Neural progenitor cell (in vitro differentiated cells): ENCODE data around the gene TLR4. TPM values are rescaled to one million over a fixed set of nuclear protein-coding genes. Genes with fewer than 3 reads are reported as not detected.

Source experiments
- DNase-seq: peaks from one replicate; pipeline ENCODE4 v3.0.0-alpha.2; 2016; ENCODE audit warnings: low spot score
- H2AFZ ChIP-seq: fragments of 200-600 bp; sonication (generic); replicated peaks from 2 replicates; pipeline ENCODE4 v1.6.1; 2016; ENCODE audit warnings: antibody characterized with exemption
- H3F3A ChIP-seq: fragments of 200-600 bp; sonication (generic); 2 replicates; pipeline ENCODE4 v1.6.1; 2016; ENCODE audit warnings: antibody characterized with exemption, low read depth
- H3K27ac ChIP-seq: fragments of 200-600 bp; sonication (generic); 2 replicates; pipeline ENCODE4 v1.5.1; 2016; ENCODE audit warnings: mild to moderate bottlenecking
- H3K27me3 ChIP-seq: fragments of 200-600 bp; sonication (generic); 2 replicates; pipeline ENCODE4 v1.6.1; 2016; ENCODE audit warnings: mild to moderate bottlenecking, moderate library complexity
- H3K36me3 ChIP-seq: fragments of 200-600 bp; sonication (generic); 2 replicates; pipeline ENCODE4 v1.5.1; 2016
- H3K4me1 ChIP-seq: fragments of 200-600 bp; sonication (generic); 2 replicates; pipeline ENCODE4 v1.6.1; 2016; ENCODE audit warnings: mixed run types
- H3K4me2 ChIP-seq: fragments of 200-600 bp; sonication (generic); 2 replicates; pipeline ENCODE4 v1.6.1; 2016
- H3K4me3 ChIP-seq: fragments of 200-600 bp; sonication (generic); 2 replicates; pipeline ENCODE4 v1.5.1; 2016
- H3K79me2 ChIP-seq: fragments of 200-600 bp; sonication (generic); 2 replicates; pipeline ENCODE4 v1.6.1; 2016; ENCODE audit warnings: low read depth
- H3K9ac ChIP-seq: fragments of 200-600 bp; sonication (generic); 2 replicates; pipeline ENCODE4 v1.6.1; 2016
- H3K9me3 ChIP-seq: fragments of 200-600 bp; sonication (generic); 2 replicates; pipeline ENCODE4 v1.5.1; 2016; ENCODE audit warnings: low read depth
- H4K20me1 ChIP-seq: fragments of 200-600 bp; sonication (generic); 2 replicates; pipeline ENCODE4 v1.6.1; 2016; ENCODE audit warnings: low read depth
- H3K27ac Mint-ChIP-seq: 3 replicates; pipeline ENCODE4 v1.8.0; 2021; ENCODE audit warnings: mixed read lengths
- H3K27me3 Mint-ChIP-seq: 2 replicates; pipeline ENCODE4 v1.8.0; 2022; ENCODE audit warnings: low read depth, mild to moderate bottlenecking, inconsistent platforms, moderate library complexity, mixed read lengths; ENCODE audit not compliant: insufficient read depth
- H3K36me3 Mint-ChIP-seq: 3 replicates; pipeline ENCODE4 v1.8.0; 2021; ENCODE audit warnings: mixed read lengths
- H3K4me1 Mint-ChIP-seq: 3 replicates; pipeline ENCODE4 v1.8.0; 2021; ENCODE audit warnings: mixed read lengths
- H3K4me3 Mint-ChIP-seq: 3 replicates; pipeline ENCODE4 v1.8.0; 2021; ENCODE audit warnings: mild to moderate bottlenecking, moderate library complexity, mixed read lengths
- H3K9me3 Mint-ChIP-seq: 3 replicates; pipeline ENCODE4 v1.8.0; 2020; ENCODE audit warnings: mixed read lengths
- EZH2 ChIP-seq: fragments of 200-600 bp; sonication (generic); IDR thresholded peaks from 2 replicates; pipeline ENCODE4 v1.6.1; 2017; ENCODE audit warnings: antibody characterized with exemption, mild to moderate bottlenecking, moderate library complexity
- EZH2phosphoT487 ChIP-seq: fragments of 200-600 bp; sonication (generic); IDR thresholded peaks from 2 replicates; pipeline ENCODE4 v1.6.1; 2017; ENCODE audit warnings: antibody characterized with exemption
- total RNA-seq: library from RNA; depleted of rRNA; stranded (reverse); fragments of >200 nt; gene quantifications from 2 replicates; pipeline ENCODE4 v1.2.3, GENCODE V29; 2015; ENCODE audit warnings: low replicate concordance
- TF ChIP-seq, protein P1 (sequence below): fragments of 200-600 bp; sonication (generic); IDR thresholded peaks from 2 replicates; pipeline ENCODE4 v1.5.1; 2017; ENCODE audit warnings: antibody characterized with exemption, mild to moderate bottlenecking

Gene TLR4
- total RNA-seq, 1 donor from 2014 or later: 0.24 TPM

DNA sequence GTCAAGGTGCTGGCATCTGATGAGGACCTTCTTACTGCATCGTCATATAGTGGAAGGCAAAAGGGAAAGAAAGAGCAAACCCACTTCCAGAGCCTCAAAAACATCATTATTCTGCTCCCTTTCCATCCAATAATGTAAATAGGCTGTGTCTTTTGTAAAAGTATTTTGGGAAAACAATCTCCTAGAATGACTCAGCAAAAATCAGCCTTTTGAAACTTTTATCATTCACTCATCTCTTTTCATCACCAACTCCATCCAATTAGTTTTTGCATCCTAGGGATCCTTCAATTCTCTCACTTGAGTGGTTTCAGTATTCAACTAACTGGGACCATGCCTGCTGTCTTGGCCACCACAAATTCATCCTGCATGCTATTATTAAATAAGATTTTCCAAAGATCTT, 39.8 kb upstream of the TLR4 start:
- H3K36me3 ChIP-seq: no peaks in the 10 kb centered on the region
- H3K27me3 Mint-ChIP-seq: no peaks in the 10 kb centered on the region
- no peak overlapping the region for H3K4me3 Mint-ChIP-seq
- no peak for DNase-seq
- no peaks in the 10 kb centered on the region for H3F3A ChIP-seq
- H3K9me3 Mint-ChIP-seq: peaks cover 2% of the 10 kb centered on the region
- H3K27ac ChIP-seq: no peak overlapping the region
- H3K27ac Mint-ChIP-seq: no peak overlapping the region
- TF ChIP-seq EZH2: no peak
- no peak for TF ChIP-seq EZH2phosphoT487
- TF ChIP-seq, protein P1, sequence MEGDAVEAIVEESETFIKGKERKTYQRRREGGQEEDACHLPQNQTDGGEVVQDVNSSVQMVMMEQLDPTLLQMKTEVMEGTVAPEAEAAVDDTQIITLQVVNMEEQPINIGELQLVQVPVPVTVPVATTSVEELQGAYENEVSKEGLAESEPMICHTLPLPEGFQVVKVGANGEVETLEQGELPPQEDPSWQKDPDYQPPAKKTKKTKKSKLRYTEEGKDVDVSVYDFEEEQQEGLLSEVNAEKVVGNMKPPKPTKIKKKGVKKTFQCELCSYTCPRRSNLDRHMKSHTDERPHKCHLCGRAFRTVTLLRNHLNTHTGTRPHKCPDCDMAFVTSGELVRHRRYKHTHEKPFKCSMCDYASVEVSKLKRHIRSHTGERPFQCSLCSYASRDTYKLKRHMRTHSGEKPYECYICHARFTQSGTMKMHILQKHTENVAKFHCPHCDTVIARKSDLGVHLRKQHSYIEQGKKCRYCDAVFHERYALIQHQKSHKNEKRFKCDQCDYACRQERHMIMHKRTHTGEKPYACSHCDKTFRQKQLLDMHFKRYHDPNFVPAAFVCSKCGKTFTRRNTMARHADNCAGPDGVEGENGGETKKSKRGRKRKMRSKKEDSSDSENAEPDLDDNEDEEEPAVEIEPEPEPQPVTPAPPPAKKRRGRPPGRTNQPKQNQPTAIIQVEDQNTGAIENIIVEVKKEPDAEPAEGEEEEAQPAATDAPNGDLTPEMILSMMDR: no peak
- H3K36me3 Mint-ChIP-seq: no peaks in the 10 kb centered on the region
- no peaks in the 10 kb centered on the region for H3K27me3 ChIP-seq
- H3K4me3 ChIP-seq: no peak overlapping the region
- H4K20me1 ChIP-seq: no peaks in the 10 kb centered on the region
- H3K4me1 Mint-ChIP-seq: no peaks in the 10 kb centered on the region
- H3K9me3 ChIP-seq: no peaks in the 10 kb centered on the region
- no peak overlapping the region for H2AFZ ChIP-seq
- no peaks in the 10 kb centered on the region for H3K4me1 ChIP-seq
- H3K4me2 ChIP-seq: no peak overlapping the region
- H3K9ac ChIP-seq: no peak overlapping the region
- no peaks in the 10 kb centered on the region for H3K79me2 ChIP-seq

DNA sequence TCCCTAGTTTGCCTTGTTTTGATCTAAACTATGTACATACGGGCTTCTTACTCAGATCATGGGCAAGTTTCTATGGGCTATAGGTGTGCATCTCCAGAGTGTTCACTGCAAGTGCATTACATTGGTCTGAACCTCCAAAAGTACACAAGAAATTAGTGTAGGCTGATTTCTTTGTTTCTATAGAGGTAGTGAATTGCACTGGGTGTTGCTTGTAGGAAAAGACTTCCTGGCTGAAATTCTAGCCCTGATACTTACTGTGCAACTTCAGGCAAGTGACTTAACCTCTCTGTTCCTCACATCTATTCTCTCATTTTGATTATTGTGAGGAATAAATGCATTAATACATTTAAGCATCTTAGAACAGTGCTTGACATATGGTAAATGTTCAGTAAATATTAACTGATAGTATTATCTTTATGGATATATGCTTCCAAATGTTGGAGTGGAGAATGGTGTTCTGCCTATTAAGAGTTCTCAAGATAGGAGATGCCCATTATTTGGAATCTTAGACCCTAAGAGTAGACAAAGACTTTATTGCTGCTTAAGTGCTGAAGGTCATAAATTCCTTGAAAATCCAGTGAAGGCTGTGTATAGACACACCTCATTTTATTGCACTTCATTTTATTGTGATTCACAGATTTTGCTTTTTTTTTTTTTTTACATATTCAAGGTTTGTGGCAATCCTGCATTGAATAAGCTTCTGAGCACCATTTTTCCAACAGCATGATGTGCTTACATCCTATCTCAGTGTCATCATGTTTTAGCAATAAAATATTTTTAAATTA, 38.4 kb upstream of the TLR4 start:
- Histone ChIP-seq H3K4me2 (no peak overlapping the region), H3K9ac (no peak overlapping the region), H3K4me1 (no peaks in the 10 kb centered on the region), H2AFZ (no peak overlapping the region), H3K79me2 (no peaks in the 10 kb centered on the region), H3K27ac (no peak overlapping the region), H3K36me3 (no peaks in the 10 kb centered on the region), H3F3A (no peaks in the 10 kb centered on the region), H3K4me3 (no peak overlapping the region), H3K27me3 (no peaks in the 10 kb centered on the region), H4K20me1 (no peaks in the 10 kb centered on the region), H3K9me3 (no peaks in the 10 kb centered on the region)
- H3K4me3 Mint-ChIP-seq: no peak overlapping the region
- TF ChIP-seq EZH2phosphoT487 (no peak), EZH2 (no peak)
- TF ChIP-seq, protein P1: no peak
- no peaks in the 10 kb centered on the region for H3K36me3 Mint-ChIP-seq
- no peak for DNase-seq
- no peak overlapping the region for H3K27ac Mint-ChIP-seq
- peaks cover 2% of the 10 kb centered on the region for H3K9me3 Mint-ChIP-seq
- no peaks in the 10 kb centered on the region for H3K27me3 Mint-ChIP-seq
- H3K4me1 Mint-ChIP-seq: no peaks in the 10 kb centered on the region

DNA sequence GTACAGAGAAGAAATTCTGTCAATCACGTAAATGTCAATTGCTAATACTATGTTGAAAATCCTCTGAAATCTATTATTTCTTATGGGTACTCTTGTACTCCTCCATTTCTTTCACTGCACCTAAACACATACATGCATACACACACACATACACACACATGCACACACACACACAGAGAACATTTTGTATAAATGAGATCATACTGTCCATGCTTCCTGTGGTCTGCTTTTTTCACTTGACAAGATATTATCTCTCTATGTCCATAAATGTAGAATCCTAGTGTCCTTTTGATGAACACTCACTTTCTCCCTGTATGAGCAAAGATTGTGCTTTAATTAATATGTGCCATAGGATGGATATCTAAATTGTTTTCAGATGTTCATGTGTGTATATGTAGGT, 32.7 kb upstream of the TLR4 start:
- no peak overlapping the region for H3K27ac Mint-ChIP-seq
- no peaks in the 10 kb centered on the region for H4K20me1 ChIP-seq
- H3K9me3 ChIP-seq: no peaks in the 10 kb centered on the region
- no peak overlapping the region for H3K9ac ChIP-seq
- H3K4me3 ChIP-seq: no peak overlapping the region
- TF ChIP-seq EZH2 (no peak), EZH2phosphoT487 (no peak)
- TF ChIP-seq, protein P1: no peak
- no peak overlapping the region for H3K4me2 ChIP-seq
- H3K27me3 Mint-ChIP-seq: no peaks in the 10 kb centered on the region
- H3K79me2 ChIP-seq: no peaks in the 10 kb centered on the region
- H3K27me3 ChIP-seq: no peaks in the 10 kb centered on the region
- H3K4me3 Mint-ChIP-seq: no peak overlapping the region
- H3K36me3 ChIP-seq: no peaks in the 10 kb centered on the region
- no peak overlapping the region for H2AFZ ChIP-seq
- H3F3A ChIP-seq: no peaks in the 10 kb centered on the region
- peaks cover 8% of the 10 kb centered on the region for H3K4me1 Mint-ChIP-seq
- no peak overlapping the region for H3K27ac ChIP-seq
- no peaks in the 10 kb centered on the region for H3K9me3 Mint-ChIP-seq
- DNase-seq: no peak
- H3K36me3 Mint-ChIP-seq: no peaks in the 10 kb centered on the region
- peaks cover 8% of the 10 kb centered on the region for H3K4me1 ChIP-seq
